ENCODE results near the gene ZNF768.

DNA sequence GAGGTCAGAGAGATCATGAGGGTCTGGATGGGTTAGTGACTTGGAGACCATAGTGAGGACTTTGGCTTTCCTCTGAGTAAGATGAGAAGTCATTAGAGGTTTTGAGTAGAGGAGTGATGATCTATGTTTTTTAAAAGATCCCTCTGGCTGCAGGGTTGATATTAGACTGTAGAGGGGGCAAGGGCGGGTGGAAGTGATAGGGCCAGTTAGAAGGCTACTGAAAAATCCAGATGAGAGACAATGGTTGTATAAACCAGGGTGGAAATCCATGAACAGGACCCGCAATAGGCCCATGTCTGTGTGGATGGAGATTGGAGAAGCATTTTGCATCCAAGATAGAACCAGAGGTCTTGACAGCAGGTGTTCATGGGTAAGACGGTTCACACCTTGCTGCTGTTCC lies 44.0 kb downstream of the ZNF768 start:
- TF ChIP-seq, protein P1, sequence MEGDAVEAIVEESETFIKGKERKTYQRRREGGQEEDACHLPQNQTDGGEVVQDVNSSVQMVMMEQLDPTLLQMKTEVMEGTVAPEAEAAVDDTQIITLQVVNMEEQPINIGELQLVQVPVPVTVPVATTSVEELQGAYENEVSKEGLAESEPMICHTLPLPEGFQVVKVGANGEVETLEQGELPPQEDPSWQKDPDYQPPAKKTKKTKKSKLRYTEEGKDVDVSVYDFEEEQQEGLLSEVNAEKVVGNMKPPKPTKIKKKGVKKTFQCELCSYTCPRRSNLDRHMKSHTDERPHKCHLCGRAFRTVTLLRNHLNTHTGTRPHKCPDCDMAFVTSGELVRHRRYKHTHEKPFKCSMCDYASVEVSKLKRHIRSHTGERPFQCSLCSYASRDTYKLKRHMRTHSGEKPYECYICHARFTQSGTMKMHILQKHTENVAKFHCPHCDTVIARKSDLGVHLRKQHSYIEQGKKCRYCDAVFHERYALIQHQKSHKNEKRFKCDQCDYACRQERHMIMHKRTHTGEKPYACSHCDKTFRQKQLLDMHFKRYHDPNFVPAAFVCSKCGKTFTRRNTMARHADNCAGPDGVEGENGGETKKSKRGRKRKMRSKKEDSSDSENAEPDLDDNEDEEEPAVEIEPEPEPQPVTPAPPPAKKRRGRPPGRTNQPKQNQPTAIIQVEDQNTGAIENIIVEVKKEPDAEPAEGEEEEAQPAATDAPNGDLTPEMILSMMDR (IDR thresholded peaks at IDR 0.05; ENCODE audit: low read depth, low read length, poor library complexity, severe bottlenecking) = peak; percentile 35
- no peak for TF ChIP-seq EZH2phosphoT487 (IDR thresholded peaks at IDR 0.05; ENCODE audit: borderline replicate concordance, low read length)
